HG03066 (cell line): Measurements from ENCODE around the gene SFXN5.

ENCODE experiments used
- ATAC-seq: cut with Tn5 transposase; IDR thresholded peaks from one replicate; pipeline ENCODE4 v1.9.1; 2021; ENCODE audit warnings: low read depth; ENCODE audit not compliant: unreplicated experiment

Gene SFXN5

DNA sequence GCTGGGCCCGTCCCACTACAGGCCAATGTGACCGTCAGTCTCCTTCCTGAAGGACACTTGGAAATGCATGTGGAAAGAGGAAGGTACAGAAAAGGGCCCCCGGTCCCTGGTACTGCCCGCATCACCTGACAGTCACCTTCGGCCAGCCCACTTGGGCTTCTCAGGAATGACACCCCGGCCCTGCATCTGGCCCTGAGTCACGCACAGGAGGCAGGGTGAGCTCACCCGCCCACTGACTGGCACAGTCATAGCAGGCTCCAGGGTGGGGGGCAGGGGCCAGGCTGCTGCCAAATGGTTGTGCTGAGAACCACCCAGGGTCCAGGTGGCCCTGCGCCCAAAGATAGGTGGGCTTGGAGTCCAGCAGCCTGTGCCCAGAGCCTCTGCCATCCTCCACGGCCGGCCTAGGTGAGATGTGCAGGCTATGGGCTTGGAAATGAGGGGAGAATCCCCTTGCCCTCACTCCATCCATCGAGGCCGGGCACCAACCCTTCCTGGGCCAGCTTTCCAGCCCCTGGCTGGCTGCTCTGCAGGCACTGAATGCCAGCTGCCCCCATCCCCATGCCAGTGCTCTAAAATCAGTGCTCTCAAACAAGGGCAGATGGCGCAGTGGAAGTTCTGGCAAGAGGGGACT, 140.1 kb downstream of the SFXN5 start:
- no peak for ATAC-seq

DNA sequence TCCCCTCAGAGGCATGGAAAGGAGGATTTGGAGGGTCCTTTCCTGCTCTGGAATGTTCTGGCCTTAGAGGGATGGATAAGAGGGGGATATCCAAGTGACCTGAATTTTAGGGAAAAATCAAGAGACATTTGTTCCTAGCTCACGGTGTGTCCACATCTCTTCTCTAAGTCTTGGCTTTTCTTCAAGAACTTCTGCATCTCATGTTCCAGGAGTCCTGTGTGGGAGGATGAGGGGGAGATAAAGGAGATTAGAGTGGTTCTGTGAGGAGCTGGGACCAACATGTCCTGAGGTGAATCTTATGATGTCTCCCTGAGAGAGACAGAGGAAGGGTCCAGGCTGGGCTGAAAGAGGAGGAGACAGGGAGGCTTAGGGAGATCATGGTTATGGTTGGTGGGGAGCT, 142.5 kb downstream of the SFXN5 start:
- no peak for ATAC-seq

DNA sequence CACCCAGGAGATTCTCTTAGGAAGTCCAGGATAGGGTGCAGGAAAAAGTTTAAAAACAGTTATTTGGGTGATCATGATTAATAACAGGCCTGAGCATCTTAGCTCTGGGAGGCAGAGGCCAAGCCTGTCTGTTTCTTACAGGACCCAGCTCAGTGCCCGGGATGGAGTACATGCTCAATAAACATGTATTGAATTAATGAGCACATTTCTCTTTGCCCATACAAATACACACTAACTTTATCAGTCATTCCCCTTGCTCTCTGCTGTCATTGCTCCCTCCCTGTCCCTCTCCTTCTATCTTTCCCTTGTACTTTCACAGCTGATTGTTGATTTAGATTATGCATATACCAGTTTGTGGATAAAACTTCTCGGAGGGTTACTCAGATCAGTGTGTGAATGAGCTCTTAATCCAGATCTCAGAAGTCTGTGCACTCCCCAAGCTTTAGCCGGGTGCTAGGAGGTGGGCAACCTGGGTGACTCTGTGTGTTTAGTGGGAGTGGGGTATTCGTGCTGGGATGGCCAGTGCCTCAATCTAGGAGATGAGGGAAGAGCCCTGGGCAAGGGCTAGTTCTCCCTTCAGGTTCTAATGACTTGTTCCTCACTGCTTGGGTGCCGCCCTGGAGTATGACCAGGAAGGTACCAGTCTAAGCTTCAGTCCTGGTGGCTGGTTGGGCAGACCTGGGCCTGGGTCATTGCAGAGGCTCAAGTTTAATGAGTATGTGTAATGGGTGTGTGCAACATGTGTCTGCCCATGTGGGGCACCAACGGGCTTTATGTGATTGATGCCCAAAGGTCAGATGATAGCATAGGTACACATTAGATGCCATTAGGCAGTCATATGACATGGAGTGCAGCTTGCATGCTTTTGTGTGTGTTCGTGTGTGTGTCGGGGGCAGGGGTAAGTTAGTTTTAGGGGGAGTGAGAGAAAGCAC, 143.6 kb downstream of the SFXN5 start:
- ATAC-seq, result no peak

DNA sequence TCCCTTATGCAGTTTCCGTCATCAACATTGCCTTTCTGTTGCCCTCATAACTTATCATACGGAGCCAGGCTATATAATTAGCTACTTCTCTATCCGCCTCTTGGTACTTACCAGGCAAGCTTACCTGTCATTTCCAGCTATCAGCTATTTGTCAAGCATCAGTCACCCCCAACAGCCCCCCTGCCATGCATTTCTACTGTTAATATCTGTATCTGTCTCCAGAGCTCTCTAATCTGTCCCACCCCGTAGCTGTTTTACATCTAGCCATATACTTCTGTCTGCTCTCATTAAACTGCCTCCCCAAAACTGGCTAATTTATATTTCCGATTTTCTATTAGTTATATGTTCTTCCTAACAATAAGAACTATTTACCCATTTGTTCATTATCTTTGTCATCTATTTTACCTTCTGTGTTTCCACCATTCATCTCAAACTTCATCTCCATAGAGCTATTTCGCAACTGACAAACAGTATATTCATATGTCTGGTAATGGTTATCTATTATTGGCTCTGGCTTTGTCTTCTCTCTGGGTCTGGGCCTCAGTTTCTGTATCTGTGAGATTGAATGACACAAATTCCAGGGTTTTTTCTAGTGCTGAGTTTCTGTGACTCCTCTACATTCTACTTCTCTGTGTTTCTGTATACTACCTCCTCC, 144.6 kb downstream of the SFXN5 start:
- no peak for ATAC-seq

DNA sequence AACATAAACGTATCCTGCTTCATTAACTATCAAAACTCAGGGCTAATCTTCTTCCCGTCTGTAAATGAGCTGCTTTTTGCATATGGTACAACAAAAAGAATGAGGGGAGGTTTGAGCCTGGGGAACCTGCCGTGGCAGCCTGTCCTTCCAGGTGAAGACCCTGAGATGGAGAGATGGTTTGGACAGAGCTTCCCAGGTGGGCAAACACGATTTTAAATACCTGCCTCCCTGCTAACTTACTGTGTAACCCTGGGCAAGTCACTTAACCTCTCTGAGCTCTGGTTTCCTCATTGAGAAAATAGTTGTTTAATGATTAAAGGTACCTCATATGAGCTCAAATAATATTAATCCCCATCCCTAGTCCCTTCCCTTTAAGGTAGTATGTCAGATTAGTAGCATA, 145.1 kb downstream of the SFXN5 start:
- ATAC-seq, result no peak

DNA sequence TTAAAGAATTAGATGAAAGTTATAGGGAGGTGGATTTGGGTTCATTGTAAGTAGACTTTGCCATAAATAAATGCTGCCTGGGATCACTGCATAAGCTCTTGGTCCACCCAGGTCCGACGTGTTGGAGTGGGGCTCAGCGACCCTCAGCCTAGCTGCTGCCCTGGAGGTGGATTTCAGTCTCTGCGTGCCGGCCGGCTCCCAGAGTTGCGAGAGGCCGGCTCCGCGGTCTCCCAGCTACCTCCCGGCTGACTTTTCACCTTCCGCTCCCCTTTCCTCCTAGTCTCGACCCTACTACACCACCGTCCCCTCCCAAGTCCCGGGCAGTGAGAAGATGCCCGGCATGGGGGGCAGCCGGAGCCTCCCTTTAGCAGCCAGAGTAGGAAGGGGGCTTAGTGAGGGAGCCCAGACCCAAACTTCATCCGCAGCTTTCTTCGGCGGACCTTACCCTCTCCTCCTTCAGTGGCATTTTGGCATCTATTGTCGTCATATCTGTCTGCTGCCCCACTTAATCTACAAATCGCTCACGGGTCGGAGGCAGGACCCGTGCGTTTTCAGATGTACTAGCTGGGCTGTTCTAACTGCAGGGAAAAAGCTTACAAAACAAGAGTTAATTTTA, 146.1 kb downstream of the SFXN5 start:
- no peak for ATAC-seq

DNA sequence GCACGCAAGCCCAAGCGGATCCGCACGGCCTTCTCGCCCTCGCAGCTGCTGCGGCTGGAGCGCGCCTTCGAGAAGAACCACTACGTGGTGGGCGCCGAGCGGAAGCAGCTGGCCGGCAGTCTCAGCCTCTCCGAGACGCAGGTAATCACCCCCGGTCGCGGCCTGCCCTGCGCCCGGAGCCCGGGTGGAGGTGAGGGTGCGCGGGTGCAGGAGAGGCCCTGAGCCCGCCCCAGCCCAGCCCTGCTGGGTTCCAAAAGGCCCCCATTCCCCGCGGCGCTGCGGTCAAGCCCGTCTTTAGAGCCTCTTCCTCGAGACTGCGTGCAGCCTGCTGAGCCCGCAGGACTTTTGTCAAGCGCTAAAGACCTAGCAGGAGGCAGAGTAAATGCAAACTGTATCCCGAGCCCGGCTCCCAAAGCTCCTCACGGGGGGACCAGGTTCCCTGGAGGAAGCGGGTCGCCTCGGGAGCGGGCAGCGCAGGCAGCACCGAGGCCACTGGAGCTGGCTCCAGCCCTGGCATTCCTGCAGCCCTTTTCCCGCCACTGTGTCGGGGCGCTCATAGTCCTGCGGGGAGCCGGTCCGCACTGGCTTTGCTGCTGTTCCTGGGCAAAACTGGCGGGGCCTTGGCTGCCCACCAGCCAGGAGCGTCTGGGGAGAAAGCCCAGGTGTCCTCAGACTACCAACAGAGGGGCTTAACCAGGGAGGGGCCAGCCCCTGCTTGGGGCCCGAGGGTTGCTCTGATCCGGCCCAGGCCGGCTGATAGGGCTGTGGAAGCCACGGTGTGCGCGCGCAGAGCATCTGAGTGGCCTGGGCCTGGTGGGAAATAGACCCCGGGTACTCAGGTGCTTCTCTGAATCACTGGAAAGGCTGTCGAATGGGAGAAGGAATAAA, 146.9 kb downstream of the SFXN5 start:
- no peak for ATAC-seq

DNA sequence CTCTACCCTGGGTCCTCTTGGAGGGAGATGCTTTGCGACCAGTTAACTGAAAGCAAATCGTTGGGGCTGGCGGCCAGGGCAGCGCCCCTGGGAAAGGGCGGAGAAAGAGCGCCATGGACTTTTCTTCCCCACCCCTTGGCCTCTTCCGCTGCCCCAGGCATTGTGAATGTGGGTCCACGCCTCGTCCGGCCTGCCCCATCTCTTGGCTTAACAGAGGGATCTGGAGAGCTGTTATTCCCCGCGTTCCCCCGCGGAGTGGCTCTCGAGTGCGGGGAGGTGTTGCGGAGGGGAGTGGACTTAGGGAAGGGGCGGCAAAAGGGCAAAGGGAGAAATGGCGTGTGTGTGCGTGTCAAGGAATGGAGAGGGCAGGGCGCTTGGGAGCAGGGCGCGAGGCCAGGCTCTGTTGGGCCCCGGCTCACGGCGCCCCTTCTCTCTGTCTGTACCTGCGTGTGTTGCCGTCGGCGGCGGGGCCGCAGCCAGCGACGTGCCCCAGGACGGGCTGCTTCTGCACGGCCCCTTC, 147.6 kb downstream of the SFXN5 start:
- ATAC-seq, result no peak

DNA sequence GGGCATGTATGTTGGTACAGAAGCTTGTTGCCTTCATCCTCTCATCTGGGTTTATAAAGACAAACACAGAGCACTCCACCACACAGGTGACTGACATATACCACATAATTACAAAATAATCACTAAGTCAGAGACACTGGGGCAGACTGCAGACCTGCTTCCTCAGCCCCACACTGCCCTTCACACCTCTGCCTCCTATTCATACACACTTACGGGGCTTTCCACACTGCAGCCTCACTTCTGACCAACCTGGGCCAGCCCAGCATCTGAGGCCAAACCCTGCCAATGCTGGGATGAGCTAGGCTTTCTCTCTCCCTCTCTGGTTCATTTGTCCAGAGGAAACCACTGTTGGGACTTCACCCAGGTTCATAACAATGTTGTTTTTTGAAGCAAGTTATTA, 149.7 kb downstream of the SFXN5 start:
- ATAC-seq, result no peak

DNA sequence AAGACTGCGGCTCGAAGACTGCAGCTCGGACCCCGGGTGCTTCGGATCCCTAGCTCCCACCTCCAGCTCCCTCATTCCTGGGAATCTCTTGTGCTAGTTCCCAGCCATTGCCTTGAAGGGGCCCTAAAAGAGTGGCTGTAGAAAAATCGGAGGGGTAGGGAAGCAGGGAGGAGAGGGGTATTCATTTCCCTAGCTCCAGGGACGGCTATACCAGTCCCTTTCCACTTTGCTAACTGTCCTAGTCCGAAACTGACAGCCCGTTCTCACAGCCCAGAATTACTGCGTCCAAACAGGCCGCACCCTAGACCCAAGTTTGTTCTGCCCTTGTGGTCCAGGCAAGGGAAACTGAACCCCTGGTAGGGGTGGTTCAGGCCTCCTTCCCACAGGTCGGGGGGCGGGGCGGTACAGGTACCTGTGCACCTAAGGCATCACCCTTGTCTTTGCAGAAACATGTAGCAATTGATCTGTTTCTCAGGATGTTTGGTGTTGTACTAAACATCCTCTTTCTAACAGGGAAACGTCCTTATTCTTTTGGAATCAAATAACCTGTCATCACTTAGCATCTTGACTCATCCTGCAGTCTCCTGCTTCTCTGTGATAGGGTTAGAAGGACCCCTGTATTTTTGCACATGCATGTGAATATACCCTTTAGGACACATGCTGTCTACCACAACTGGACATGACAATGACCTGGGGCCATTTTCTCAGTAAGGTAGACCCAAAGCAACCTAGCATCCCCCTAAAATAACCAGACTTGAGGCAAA, 150.2 kb downstream of the SFXN5 start:
- ATAC-seq, result no peak

DNA sequence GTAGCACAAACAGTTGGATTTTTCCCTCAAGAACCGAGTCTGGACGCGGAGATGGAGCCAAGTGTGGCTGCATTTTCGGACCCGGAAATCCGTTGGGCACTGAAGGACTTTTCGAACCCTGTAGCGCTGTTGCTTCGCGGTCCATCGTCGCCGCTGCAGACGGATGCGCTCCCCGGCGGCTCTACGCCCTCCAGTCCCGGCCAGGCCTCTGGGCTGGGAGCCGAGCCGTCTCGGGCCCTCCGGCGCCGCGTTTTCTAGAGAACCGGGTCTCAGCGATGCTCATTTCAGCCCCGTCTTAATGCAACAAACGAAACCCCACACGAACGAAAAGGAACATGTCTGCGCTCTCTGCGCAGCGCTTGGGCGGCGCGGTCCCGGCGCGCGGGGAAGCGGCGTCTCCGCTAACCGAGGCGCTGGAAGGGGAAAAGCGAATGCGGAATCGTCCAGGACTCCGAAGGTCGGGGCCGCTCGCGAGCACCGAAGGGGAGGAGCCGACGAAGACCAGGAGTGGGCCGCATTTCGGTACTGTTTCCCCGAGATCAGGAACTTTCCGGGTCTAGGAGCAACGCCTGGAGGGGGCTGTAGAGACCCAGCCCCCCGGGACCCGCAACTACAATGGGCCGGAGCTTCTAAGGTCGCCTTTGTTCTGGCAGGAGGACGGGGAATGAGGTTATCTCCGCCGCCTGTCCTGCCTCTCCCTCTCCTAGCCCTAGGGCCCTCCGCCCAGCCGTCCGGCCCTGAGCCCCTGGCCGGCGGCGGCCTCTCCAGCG, 151.0 kb downstream of the SFXN5 start:
- ATAC-seq, result no peak

DNA sequence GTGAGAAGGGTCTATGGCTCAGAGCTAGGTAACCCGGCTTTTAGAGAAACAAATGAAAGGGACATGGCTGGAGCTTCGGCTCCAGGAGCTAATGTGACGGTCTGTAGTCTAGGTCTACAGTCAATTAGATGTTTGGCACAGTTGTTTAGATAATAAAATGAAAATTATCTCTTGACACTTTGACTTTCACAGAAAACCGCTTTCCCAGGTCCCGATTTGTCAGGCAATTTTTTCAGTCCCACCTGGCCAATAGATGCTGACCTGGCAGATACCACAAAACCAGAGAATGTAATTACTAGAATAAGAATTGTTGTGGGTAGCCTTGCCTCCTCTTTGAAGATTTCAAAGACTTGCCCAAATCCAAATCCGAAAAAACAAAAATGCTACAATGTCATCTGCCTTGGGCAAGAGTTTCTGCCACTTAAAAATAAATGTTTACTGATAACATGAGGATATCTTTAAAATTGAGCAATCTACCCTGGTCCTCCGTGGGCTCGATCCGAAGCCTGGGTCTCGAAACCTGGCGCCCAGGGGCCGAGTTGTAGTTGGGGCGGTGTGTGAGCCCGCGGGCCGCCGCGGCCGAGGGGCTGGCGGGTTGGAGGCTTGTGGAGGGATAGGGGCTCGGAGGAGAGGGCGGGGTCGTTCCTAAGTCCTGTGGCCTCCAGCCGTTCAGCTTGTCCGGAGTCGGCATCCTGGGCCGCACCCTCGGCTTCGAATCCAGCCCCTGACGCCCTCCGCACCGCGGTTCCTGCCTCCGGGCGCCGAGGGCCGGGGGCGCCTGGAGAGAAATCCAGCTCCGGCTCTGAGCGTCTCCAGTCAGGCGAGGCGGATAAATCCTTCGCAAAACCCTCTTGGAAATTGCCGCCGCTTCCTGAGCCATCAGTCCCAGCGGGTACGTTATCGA, 151.8 kb downstream of the SFXN5 start:
- ATAC-seq, result no peak

DNA sequence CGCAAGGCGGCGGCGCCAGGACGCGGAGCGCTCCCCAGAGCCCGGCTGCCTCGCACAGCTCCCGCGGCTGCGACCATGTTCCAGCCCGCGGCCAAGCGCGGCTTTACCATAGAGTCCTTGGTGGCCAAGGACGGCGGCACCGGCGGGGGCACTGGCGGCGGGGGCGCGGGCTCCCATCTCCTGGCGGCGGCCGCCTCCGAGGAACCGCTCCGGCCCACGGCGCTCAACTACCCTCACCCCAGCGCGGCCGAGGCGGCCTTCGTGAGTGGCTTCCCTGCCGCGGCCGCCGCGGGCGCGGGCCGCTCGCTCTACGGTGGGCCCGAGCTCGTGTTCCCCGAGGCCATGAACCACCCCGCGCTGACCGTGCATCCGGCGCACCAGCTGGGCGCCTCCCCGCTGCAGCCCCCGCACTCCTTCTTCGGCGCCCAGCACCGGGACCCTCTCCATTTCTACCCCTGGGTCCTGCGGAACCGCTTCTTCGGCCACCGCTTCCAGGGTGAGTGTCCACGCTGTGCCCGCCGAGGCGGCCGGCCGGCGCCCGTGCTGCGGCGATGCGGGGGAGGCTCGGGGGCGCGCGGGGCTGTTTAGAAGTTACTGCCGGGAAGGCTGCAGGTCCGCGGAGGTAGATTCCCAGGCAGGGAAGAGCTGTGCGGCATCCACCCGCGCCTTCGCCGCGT, 153.5 kb downstream of the SFXN5 start:
- ATAC-seq, result no peak

DNA sequence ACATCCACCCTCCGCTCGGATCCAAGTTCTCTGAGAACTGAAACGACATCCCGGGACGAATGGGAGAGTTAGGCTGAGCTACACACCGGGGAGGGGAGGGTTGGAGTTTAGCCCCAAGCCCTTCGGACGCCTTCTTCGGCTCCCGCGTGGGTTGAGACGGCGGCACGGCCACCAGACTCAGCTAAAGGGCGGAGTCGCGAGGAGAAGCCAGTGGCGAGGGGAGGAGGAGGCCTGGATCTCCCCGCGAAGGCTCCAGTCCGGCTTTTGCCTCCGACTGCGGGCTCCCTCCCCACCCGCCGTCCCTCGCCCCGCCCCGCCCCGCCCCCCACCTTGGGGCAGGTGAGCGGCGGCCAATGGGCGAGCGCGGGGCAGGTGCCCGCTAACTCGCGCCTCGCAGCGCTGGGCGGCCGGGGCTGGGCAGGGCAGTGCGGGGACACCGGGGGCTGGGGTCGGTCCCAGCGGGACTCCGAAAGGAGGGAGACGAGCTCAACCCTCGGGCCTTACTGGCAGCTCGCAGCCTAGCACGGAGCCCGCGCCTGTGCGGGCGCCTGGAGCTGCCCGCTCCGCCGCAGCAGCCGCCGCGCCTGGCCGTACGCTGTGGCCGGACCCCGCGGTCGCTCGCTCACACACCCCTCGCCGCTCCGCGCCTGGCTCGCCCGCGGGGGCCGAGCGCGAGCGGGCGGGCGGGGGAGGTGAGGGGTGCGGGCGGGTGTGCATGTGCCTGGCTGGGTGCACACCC, 154.2 kb downstream of the SFXN5 start, which contains the start of gene EMX1:
TSS of gene EMX1 (plus strand) at position 382 of the 739 bp plus-strand sequence. CDS start at position 716, 334 bp downstream.
- peak; percentile 51 for ATAC-seq

DNA sequence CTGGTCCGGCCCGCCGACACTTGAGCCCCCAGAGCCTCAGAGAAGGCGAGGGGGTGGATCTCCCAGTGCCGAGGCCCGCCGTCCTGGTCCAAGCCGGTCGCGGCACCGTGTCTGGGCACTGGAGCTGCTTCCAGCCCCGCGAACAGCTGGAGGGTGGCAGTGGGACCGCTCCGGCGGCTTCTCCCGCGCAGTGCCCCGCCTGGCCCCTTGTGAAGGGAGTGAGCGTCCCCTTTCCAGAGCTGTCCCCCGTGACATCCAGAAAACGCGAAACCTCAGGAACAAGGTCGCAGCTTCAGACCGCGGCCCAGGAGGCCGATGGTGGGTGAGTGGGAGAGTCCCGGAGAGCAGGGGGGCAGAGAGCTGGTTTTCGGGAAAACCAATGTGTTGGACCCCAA, 154.8 kb downstream of the SFXN5 start:
- peak; percentile 7 for ATAC-seq
